ENCODE data around the gene GHRL.
A peak's percentile ranks its signal among the peaks of the same experiment; 100 is the strongest.
"Not testable (repeated sequence)": the region's sequence is repeated elsewhere in the genome, so short reads cannot be mapped to it uniquely, and the experiment has no call there.

Gene GHRL

GRCh38 chr3:10272476-10272875, 20.3 kb downstream of the GHRL start:
- DNase-seq = not testable (repeated sequence)

GRCh38 chr3:10269443-10269842, 23.3 kb downstream of the GHRL start:
- DNase-seq = no peak

DNA sequence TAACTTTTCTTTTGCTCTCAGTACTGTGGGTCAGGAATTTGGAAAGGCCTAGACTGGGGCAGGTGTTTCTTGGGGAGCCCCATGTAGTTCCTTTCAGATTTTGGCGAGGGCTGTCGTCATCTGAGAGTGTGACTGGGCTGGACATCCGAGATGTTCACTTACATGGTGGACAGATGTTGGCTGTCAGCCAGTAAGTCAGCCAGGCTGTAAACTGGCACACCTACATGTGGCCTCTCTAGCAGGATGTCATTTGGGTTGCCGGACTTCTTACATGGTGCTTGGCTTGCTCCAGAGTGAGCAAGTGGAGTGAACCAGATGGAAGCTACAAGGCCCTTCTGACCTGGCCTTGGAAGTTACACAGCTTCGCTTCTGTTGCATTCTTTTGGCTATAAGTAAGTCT, 23.8 kb downstream of the GHRL start:
- no peak for DNase-seq

DNA sequence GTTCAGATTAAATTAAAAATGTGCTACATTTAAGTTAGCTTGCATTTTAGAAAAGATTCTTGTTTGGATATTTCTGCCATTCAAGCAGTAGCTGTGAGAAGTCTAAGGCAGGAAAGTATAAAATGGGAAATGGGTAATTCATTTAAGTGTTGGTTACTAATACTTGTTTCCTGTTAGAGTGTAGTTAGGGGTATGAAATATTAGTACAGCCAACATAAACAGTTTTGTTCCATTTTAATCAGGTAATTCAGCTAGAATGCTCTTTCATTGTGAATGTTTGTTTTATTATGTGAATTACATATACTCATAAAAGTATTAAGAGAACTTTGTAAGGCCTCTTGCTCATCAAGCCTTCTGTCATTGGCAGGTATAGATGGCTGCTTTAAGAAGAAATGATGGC, 24.6 kb downstream of the GHRL start:
- no peak for DNase-seq

DNA sequence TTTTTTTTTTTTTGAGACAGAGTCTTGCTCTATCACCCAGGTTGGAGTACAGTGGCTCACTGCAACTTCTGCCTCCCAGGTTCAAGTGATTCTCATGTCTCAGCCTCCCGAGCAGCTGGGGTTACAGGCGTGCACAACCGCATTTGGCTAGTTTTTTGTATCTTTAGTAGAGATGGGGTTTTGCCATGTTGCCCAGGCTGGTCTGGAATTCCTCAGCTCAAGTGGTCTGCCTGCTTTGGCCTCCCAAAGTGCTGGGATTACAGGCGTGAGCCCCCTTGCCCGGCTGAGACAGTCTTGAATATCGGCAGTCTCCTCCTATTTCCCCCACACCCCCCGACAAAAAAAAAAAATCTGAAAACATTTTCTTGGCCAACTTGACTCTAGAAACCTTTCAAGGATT, 25.8 kb downstream of the GHRL start:
- DNase-seq = not testable (repeated sequence)

GRCh38 chr3:10265833-10266232, 26.9 kb downstream of the GHRL start:
- DNase-seq = no peak

GRCh38 chr3:10263646-10264363, 28.9 kb downstream of the GHRL start:
- DNase-seq = no peak

DNA sequence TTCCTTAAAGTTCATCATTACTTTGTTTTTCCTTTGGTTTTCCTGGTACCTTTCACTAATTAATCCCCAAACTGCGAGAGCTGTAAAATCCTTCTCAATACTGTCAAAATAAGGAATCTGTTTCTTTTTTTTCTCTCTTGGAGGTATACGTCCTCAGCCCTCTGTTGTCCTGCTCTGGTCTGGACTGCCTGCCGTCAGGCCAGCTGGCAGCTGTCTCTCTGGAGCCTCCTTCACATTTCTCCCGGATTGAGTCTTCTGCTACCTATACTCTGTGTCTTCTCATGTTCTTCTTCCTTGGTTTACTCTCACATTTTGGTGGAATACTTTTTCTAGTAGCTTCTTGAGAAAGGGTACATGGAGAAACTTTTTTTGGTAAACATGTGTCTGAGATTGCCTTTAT, 30.7 kb downstream of the GHRL start:
- no peak for DNase-seq

DNA sequence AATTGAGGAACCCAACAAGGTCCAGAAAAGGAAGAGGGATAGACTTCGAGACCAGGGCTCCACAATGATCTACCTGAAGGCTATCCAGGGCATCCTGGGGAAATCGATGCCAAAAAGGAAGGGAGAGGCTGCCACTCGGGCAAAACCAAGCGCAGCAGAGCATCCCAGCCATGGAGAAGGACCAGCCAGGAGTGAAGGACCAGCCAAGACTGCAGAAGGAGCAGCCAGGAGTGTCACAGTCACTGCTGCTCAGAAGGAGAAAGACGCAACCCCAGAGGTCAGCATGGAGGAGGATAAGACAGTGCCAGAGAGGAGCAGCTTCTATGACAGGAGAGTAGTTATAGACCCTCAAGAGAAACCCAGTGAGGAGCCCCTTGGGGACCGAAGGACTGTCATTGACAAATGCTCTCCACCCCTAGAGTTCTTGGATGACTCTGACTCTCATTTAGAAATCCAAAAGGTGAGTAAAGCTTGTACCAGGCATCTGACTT, 32.5 kb downstream of the GHRL start:
- no peak for DNase-seq

- DNase-seq = no peak
These were observed 32.9 kb downstream of the GHRL start for GRCh38 chr3:10259798-10260197.

DNA sequence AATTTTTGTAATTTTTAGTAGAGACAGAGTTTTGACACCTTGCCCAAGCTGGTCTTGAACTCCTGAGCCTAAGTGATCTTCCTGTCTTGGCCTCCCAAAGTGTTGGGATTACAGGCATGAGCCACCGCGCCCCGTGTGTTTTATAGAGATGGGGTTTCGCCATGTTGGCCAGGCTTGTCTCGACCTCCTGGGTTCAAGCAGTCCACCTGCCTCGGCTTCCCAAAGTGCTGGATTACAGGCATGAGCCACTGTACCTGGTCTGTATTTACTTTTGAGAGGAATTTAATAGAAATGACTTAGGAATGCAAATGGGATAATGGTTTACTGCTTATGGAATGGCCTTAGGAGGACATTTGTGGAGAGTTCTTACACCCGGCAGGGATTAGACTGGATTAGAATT, 33.7 kb downstream of the GHRL start:
- no peak for DNase-seq

- no peak for DNase-seq
These were observed 36.9 kb downstream of the GHRL start for GRCh38 chr3:10255835-10256234.

GRCh38 chr3:10253731-10254130, 39.0 kb downstream of the GHRL start:
- DNase-seq = no peak

GRCh38 chr3:10251006-10251405, 41.7 kb downstream of the GHRL start:
- DNase-seq = no peak

- DNase-seq = no peak
These were observed 42.9 kb downstream of the GHRL start for GRCh38 chr3:10249833-10250232.

- peak; percentile 37 for DNase-seq
These were observed 43.6 kb downstream of the GHRL start for GRCh38 chr3:10248984-10249748.

DNA sequence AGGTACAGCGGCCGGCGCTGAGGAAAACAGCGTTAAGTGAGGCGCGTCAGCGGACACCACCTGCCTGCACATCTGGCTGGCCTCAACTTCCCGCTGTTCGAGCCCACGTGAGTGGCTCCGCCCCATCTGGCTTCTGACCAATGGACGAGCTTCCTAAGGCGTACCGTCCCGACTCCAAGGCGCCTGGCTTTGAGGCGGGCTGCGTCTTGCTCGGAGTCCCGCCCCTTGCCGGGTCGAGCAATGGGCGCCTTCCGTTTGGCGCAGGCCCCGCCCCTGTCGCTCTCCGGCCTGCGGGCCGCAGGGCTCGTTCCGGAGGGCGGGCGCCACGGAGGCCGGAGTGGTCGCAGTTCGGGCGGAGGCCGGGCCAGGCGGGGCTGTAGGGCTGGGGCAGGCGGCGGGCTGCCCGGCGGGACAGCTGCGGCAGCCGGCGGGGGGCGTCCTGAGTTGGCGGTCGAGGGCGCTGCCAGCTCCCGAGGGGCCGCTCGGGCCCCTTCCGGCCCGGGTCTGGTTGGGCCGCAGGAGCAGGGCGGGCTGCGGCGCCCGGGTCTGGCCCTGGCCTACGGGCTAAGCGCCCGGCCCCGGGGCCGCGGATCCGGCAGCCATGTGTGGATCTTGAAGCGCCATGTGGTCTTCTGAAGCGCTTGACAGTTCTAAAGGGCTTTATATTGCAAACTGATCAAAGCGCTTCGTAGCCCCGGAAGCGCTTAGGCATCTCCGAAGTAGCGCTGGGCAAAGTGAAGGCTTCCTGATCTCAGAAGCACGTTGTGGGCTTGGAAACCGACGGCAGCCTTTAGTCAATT, 44.4 kb downstream of the GHRL start, which contains the start of gene TATDN2:
TSS of gene TATDN2 (plus strand) at position 276 of the 800 bp plus-strand sequence. CDS start 742 bp downstream, outside the sequence.
- peak; percentile 96 for DNase-seq

DNA sequence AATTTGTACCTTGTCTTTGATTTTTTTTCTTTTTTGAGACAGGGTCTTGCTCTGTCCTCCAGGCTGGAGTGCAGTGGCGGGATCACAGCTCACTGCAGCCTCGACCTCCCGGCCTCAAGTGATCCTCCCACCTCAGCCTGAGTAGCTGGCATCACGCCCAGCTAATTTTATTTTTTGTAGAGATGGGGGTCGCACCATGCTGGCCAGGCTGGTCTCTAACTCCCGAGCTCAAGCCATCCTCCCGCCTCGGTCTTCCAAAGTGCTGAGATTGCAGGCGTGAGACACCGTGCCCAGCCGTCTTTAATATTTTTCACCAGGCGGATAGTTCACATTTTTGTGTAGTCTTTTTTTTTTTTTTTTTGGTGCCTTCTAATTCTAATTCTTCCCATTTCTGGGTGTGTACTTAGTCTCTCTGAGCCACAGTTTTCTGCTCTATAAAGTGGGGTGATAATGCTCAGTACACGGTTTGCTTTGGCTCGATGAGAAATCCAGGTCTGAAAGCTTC, 45.0 kb downstream of the GHRL start:
- DNase-seq = no peak

DNA sequence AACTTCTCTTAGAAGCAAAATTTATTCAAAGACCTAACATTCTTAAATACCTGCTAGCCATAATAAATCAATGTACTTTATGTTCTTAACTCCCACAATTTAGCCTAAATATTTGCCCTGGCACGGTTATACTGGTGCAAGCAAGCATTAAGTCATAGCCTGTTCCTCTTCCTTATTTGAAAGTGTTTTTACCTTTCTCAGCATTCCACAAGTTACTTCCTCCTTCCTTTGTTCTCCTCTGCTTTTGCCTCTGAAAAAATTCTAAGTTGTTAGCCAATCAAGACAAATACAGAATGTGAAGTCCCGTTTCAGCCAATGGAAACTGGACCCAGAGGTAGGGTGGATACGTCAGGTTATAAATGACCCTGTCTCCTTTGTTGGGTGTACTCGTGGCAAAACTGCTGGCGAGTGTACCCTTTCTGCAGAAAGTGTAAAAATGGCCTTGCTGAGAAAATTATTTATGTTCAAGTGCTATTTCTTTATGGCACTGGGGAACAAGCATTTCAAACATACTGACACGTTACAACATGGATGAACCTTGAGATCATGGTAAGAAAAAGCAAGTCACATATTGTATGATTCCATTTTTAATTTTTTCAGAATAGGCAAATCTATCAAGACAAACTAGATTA, 47.5 kb downstream of the GHRL start:
- no peak for DNase-seq

DNA sequence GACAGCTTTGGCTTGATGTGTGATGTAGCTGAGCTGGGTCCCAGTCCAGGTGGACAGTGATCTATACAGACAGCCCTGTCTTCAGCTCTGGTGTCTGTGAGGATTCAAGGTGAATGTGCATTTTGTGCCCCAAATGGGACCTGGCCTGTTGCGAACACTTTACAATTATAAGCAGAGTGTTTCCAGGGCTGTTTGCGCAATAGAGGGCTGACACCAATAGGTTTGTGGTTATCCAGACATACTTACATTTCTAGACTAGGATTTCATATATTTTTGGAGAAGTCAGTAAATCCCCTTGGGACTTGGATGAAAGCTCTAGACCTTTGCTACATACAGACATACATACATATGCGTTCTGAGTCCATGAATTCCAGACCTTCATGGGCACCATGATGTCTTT, 48.7 kb downstream of the GHRL start:
- no peak for DNase-seq

GRCh38 chr3:10242182-10243065, 50.3 kb downstream of the GHRL start:
- peak; percentile 41 for DNase-seq

DNA sequence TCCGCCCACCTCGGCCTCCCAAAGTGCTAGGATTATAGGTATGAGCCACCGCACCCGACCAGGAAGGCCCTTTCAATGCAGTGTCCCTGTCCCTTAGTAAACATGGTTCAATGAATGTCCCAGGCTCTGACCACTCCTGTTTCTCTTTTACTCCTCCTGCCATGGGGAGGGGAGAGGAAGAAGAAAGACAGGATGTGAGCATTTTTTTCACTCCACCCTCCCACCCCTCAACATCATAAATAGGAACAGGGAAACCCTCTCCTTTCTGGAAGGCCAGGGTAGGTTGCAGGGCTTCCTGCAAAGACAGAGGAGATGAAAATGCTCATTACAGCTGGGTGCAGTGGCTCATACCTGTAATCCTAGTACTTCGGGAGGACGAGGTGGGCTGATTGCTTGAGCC, 51.9 kb downstream of the GHRL start:
- no peak for DNase-seq
